ENCODE data around the gene KMT2D.
"Not testable (repeated sequence)": the region's sequence is repeated elsewhere in the genome, so short reads cannot be mapped to it uniquely, and the experiment has no call there.

Gene KMT2D

GRCh38 chr12:49088150-49088931, 27.7 kb upstream of the KMT2D start:
- peak; percentile 23 for DNase-seq

GRCh38 chr12:49086116-49086515, 25.5 kb upstream of the KMT2D start:
- no peak for DNase-seq

- DNase-seq, result no peak
Observed at GRCh38 chr12:49084438-49084837, 23.8 kb upstream of the KMT2D start.

GRCh38 chr12:49079793-49080192, 19.2 kb upstream of the KMT2D start:
- no peak for DNase-seq

GRCh38 chr12:49070971-49071370, 10.4 kb upstream of the KMT2D start:
- no peak for DNase-seq

GRCh38 chr12:49069507-49070346, 9.1 kb upstream of the KMT2D start, which contains the start of gene RHEBL1:
Gene RHEBL1, minus strand, starts transcription at chr12:49069979. Its CDS starts 194 bp downstream, at chr12:49069785.
- peak; percentile 92 for DNase-seq

GRCh38 chr12:49068879-49069506, 8.4 kb upstream of the KMT2D start:
- no peak for DNase-seq

- no peak for DNase-seq
Observed at GRCh38 chr12:49066120-49066519, 5.5 kb upstream of the KMT2D start.

- no peak for DNase-seq
Observed at GRCh38 chr12:49064767-49065152, 4.2 kb upstream of the KMT2D start.

- DNase-seq, result not testable (repeated sequence)
Observed at GRCh38 chr12:49061916-49062315, 1.3 kb upstream of the KMT2D start.

- no peak for DNase-seq
Observed at GRCh38 chr12:49061157-49061650, 610 bp upstream of the KMT2D start.

- no peak for DNase-seq
Observed at GRCh38 chr12:49059299-49060171, 1.1 kb downstream of the KMT2D start.

- no peak for DNase-seq
Observed at GRCh38 chr12:49059045-49059298, 1.6 kb downstream of the KMT2D start.

GRCh38 chr12:49058366-49059044, 2.1 kb downstream of the KMT2D start:
- DNase-seq, result no peak

GRCh38 chr12:49057888-49058287, 2.7 kb downstream of the KMT2D start:
- DNase-seq, result no peak

- DNase-seq, result no peak
Observed at GRCh38 chr12:49055978-49056754, 4.4 kb downstream of the KMT2D start.

- DNase-seq, result no peak
Observed at GRCh38 chr12:49055092-49055491, 5.5 kb downstream of the KMT2D start.

- DNase-seq, result no peak
Observed at GRCh38 chr12:49054524-49054923, 6.1 kb downstream of the KMT2D start.

GRCh38 chr12:49054096-49054495, 6.5 kb downstream of the KMT2D start:
- DNase-seq, result no peak

- no peak for DNase-seq
Observed at GRCh38 chr12:49052451-49053208, 8.0 kb downstream of the KMT2D start.
